ENCODE measurements around the gene KITLG. TPM values are rescaled to one million over a fixed set of nuclear protein-coding genes. Genes with fewer than 3 reads are reported as not detected.

The KITLG gene
- total RNA-seq: 38.0 TPM

GRCh38 chr12:88580051-88580871, at the start of gene KITLG:
Gene KITLG, minus strand, starts transcription at chr12:88580471. Its CDS starts 193 bp downstream, at chr12:88580278.

